Measurements from ENCODE around the gene ZFY.
"Not testable (repeated sequence)": the region's sequence is repeated elsewhere in the genome, so short reads cannot be mapped to it uniquely, and the experiment has no call there.

ZFY gene

GRCh38 chrY:2973110-2973751 lies 38.0 kb downstream of the ZFY start:
- DNase-seq (ENCODE audit: low spot score) = no peak

- DNase-seq (ENCODE audit: low spot score) = no peak
Observed at GRCh38 chrY:2979283-2979682, 44.1 kb downstream of the ZFY start.

GRCh38 chrY:2984491-2984890 lies 49.3 kb downstream of the ZFY start:
- no peak for DNase-seq (ENCODE audit: low spot score)

- not testable (repeated sequence) for DNase-seq (ENCODE audit: low spot score)
Observed at GRCh38 chrY:2987178-2987577, 52.0 kb downstream of the ZFY start.

DNA sequence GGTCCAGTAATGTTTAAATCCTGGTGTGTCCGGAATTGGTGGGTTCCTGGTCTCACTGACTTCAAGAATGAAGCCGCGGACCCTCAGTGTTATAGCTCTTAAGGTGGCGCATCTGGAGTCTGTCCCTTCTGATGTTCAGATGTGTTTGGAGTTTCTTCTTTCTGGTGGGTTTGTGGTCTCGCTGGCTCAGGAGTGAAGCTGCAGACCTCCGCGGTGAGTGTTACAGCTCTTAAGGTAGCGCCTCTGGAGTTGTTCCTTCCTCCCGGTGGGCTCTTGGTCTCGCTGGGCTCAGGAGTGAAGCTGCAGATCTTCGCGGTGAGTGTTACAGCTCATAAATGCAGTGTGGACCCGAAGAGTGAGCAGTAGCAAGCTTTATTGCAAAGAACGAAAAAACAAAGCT lies 62.2 kb downstream of the ZFY start:
- not testable (repeated sequence) for DNase-seq (ENCODE audit: low spot score)

DNA sequence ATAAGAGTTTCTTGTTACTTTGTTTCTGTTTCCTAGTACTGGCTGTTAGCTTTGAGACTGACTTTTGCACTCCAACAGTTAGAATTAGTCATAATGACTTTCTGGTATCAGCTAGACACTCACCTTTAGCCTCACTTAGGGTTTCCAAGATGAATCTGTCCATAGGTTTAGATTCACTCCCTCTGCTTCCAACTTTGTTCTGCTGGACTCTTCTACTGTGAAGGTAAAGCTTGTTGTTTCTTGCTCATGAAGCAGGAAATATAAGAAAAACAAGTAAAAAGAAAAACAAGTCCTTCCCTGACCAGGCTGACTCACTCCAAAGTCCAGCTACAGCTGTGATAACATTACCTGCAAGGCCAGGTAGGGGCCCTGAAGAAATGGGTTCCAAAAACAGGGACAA lies 67.0 kb downstream of the ZFY start:
- no peak for DNase-seq (ENCODE audit: low spot score)

DNA sequence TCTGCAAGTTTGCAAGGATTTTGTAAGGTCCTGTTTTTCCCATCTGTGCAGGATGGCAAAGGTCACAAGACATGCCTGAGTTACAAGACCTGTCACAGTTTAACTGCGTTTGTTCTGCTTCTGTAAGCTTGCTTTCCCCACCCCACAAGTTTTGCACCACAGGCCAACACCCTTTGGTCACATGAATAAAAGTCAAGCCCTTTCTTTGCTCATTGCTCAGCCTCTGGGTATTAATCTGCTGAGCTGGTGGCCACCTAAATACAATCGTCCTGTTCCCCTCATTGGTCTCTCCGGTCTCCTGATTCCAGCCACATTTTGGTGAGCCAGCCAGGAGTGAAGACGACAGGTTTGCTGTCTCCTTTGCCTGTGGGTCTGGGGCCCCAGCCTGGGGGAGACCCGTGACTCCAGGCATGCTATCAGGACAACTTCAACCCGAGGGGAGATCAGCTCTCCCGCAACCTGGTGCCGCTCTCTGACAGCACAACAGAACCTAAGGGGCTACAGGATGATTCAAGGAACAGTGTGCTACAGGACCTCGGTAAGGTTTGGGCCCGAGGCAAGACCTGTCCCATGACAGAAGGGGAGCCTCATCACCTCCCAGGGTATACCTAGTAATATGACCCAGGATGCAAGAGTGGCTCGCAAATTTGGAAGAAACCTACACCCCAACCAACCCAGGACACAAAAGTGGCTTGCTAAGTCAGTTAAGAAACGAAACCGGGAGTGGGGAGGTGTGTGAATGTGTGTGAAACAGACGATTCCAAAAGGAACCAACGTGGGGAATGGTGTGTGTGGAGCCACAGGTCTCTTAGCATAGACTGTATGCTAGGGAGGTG lies 67.7 kb downstream of the ZFY start:
- no peak for DNase-seq (ENCODE audit: low spot score)

GRCh38 chrY:3003516-3003830 lies 68.3 kb downstream of the ZFY start:
- DNase-seq (ENCODE audit: low spot score) = no peak

DNA sequence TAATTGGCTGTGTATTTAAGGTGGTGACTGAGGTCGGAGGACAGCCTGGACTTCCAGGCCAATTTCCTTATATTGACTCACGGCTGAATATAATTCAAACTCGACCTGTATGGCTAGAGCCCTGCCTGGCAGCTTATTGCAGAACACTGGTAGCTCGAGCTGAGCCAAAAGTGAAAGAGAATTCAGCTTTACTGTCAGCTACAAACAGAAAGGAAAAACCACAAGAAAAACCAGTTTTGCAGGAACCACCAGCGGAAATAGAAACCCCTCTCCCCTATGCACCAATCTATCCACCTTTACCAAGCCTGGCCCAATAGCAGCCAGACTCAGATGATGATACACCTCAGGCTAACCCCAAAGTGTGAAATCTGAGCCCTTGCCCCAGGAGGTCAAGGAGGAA lies 68.7 kb downstream of the ZFY start:
- DNase-seq (ENCODE audit: low spot score) = no peak

DNA sequence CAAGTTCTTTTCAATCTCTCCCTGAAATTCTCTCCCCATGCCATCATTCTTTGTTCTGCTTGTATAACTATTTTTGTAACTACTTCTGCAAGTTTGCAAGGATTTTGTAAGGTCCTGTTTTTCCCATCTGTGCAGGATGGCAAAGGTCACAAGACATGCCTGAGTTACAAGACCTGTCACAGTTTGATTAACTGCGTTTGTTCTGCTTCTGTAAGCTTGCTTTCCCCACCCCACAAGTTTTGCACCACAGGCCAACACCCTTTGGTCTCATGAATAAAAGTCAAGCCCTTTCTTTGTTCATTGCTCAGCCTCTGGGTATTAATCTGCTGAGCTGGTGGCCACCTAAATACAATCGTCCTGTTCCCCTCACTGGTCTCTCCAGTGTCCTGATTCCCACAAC lies 70.8 kb downstream of the ZFY start:
- DNase-seq (ENCODE audit: low spot score) = not testable (repeated sequence)

DNA sequence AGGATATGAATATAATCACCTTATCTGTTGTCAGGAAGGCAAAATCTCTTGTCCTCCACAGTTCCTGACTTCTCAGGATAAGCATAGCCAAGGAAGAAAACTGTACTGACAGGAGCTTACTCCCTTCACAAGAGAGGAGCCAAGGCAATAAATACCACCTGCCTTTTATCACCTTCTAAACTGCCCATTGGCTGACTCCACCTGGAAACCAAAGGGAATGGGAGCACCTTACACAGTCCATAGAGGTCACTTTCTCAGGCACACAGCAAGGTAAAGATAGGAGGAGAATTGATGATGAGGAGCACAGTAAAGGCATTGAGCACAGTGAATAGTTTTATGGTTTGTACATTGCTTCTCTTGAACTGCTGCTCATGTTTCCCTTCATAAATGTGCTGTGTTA lies 72.8 kb downstream of the ZFY start:
- no peak for DNase-seq (ENCODE audit: low spot score)

DNA sequence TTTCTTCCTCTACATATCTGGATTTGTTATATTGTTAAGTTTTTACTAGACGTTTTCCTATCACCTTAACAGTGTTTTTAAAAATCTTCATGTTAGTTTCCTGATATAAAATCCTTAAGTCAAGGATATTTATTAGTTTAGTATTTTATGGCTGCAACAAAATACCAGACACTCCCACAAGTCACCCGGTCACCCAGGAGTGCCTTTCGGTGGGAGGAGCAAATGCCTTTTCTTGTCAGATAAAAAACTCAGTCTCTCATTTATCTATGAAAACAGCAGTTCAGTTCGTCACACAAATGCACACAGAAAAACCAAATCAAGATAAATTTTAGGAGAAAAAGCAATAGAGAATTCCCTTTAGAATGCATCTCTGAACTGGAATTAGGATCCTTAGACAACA lies 77.0 kb downstream of the ZFY start:
- DNase-seq (ENCODE audit: low spot score) = no peak

- no peak for DNase-seq (ENCODE audit: low spot score)
Observed at GRCh38 chrY:3016594-3016993, 81.4 kb downstream of the ZFY start.

GRCh38 chrY:3018546-3018945 lies 83.4 kb downstream of the ZFY start:
- no peak for DNase-seq (ENCODE audit: low spot score)

- no peak for DNase-seq (ENCODE audit: low spot score)
Observed at GRCh38 chrY:3019584-3019983, 84.4 kb downstream of the ZFY start.

DNA sequence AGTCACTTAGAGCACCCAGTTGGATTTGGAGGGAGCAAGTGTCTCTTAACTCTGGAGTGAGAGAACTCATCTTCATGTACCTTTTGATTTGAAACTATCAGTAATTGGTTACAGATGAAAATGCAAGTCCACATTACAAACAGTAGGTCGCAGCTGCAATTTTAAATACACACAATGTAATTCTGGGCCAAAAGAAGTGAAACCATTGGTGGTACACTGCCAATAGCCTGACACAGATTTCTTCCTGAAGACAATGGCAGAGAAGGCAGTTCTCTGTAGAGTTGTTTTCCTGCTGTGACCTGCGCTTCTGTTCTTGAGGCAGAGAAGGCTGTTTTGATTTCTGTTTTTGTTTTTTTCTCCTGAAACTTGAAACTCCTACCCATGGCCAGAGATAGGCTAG lies 86.0 kb downstream of the ZFY start:
- DNase-seq (ENCODE audit: low spot score) = no peak

- no peak for DNase-seq (ENCODE audit: low spot score)
Observed at GRCh38 chrY:3023606-3024005, 88.4 kb downstream of the ZFY start.

DNA sequence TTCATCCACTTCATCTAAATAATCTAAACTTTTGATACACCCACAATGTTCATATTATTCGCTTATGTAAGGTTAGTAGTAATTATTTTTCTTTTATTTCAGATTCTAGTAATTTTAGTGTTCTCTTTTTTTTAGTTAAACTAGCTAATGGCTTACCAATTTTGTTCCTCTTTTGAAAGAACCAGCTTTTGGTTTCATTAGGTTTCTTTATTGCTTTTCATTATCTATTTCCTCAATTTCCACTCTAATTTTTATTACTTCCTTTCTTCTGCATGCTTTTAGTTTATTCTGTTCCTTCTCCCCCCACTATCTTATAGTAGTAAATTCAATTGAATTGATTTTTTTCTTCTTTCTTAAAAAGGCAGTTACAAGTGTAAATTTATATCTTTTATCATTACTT lies 90.2 kb downstream of the ZFY start:
- no peak for DNase-seq (ENCODE audit: low spot score)
